Testis (tissue), 2 donors: Measurements from ENCODE around the gene CCHCR1.

Experiments
- CTCF ChIP-seq, 3 experiments: fragments of 450-650 bp in 2 of 3; fragments of 200-600 bp in 1 of 3; sonication (generic) in 1 of 3; IDR thresholded peaks; one replicate each; pipeline ENCODE4 v1.5.1; 2016 to 2019; ENCODE audit warnings: antibody characterized with exemption in 3 of 3, mild to moderate bottlenecking in 2 of 3, moderate library complexity in 1 of 3
- POLR2A ChIP-seq: fragments of 450-650 bp; IDR thresholded peaks from one replicate; pipeline ENCODE4 v1.6.1; 2017; ENCODE audit warnings: antibody characterized with exemption, mild to moderate bottlenecking, moderate library complexity

- no peak for TF ChIP-seq CTCF (IDR thresholded peaks at IDR 0.05)
- no peak for TF ChIP-seq POLR2A
These were observed 1.6 kb upstream of the CCHCR1 start for GRCh38 chr6:31158863-31159855.
